Nephron progenitor cell (in vitro differentiated cells): ENCODE measurements around the gene MYD88.

Source experiments
- DNase-seq: peaks from one replicate; pipeline ENCODE4 v3.0.0; 2021
- H3K27ac Mint-ChIP-seq: 2 replicates; pipeline ENCODE4 v1.8.0; 2021; ENCODE audit warnings: mild to moderate bottlenecking, moderate library complexity, mixed read lengths
- H3K27me3 Mint-ChIP-seq: 2 replicates; pipeline ENCODE4 v1.8.0; 2021; ENCODE audit warnings: mild to moderate bottlenecking, low read depth, mixed read lengths; ENCODE audit not compliant: poor library complexity
- H3K36me3 Mint-ChIP-seq: 2 replicates; pipeline ENCODE4 v1.8.0; 2021; ENCODE audit warnings: low read depth, mixed read lengths
- H3K4me1 Mint-ChIP-seq: 2 replicates; pipeline ENCODE4 v1.8.0; 2021; ENCODE audit warnings: mixed read lengths
- H3K4me3 Mint-ChIP-seq: 2 replicates; pipeline ENCODE4 v1.8.0; 2021; ENCODE audit warnings: mild to moderate bottlenecking, moderate library complexity, mixed read lengths
- H3K9me3 Mint-ChIP-seq: 2 replicates; pipeline ENCODE4 v1.8.0; 2021; ENCODE audit warnings: mild to moderate bottlenecking, moderate library complexity, mixed read lengths
- CTCF ChIP-seq: fragments of 200-600 bp; sonication (generic); IDR thresholded peaks from 2 replicates; pipeline ENCODE4 v1.5.0; 2021; ENCODE audit warnings: antibody characterized with exemption

Gene MYD88

GRCh38 chr3:38142959-38143358 lies 4.5 kb downstream of the MYD88 start:
- peaks cover 14% of the 10 kb centered on the region for H3K36me3 Mint-ChIP-seq
- peaks cover 28% of the 10 kb centered on the region for H3K9me3 Mint-ChIP-seq
- no peak for DNase-seq
- H3K27me3 Mint-ChIP-seq, result peaks cover 35% of the 10 kb centered on the region
- H3K4me1 Mint-ChIP-seq, result peaks cover 18% of the 10 kb centered on the region
- no peak for TF ChIP-seq CTCF
- no peak overlapping the region for H3K27ac Mint-ChIP-seq
- no peak overlapping the region for H3K4me3 Mint-ChIP-seq

GRCh38 chr3:38143511-38143910 lies 5.0 kb downstream of the MYD88 start:
- no peak for TF ChIP-seq CTCF
- Mint-ChIP-seq H3K4me3 (no peak overlapping the region), H3K27me3 (peaks cover 31% of the 10 kb centered on the region), H3K27ac (no peak overlapping the region), H3K9me3 (peaks cover 29% of the 10 kb centered on the region), H3K4me1 (peaks cover 12% of the 10 kb centered on the region), H3K36me3 (peaks cover 14% of the 10 kb centered on the region)
- no peak for DNase-seq

- Mint-ChIP-seq H3K36me3 (peaks cover 5% of the 10 kb centered on the region), H3K27ac (no peak overlapping the region)
- TF ChIP-seq CTCF, result no peak
Observed at GRCh38 chr3:38146504-38146903, 8.0 kb downstream of the MYD88 start.

GRCh38 chr3:38147421-38147820 lies 9.0 kb downstream of the MYD88 start:
- no peak overlapping the region for H3K4me3 Mint-ChIP-seq
- no peak overlapping the region for H3K27ac Mint-ChIP-seq
- H3K27me3 Mint-ChIP-seq, result peaks cover 24% of the 10 kb centered on the region
- no peak for DNase-seq
- no peaks in the 10 kb centered on the region for H3K36me3 Mint-ChIP-seq
- H3K4me1 Mint-ChIP-seq, result no peaks in the 10 kb centered on the region
- no peak for TF ChIP-seq CTCF
- H3K9me3 Mint-ChIP-seq, result peaks cover 29% of the 10 kb centered on the region

More at GRCh38 chr3:38146504-38146903, 8.0 kb downstream of the MYD88 start:
- no peak for DNase-seq
- peaks cover 29% of the 10 kb centered on the region for H3K9me3 Mint-ChIP-seq
- H3K4me1 Mint-ChIP-seq, result no peaks in the 10 kb centered on the region
- peaks cover 24% of the 10 kb centered on the region for H3K27me3 Mint-ChIP-seq
- H3K4me3 Mint-ChIP-seq, result no peak overlapping the region

- DNase-seq, result no peak
- TF ChIP-seq CTCF, result no peak
- no peak overlapping the region for H3K4me3 Mint-ChIP-seq
- H3K4me1 Mint-ChIP-seq, result no peaks in the 10 kb centered on the region
- H3K9me3 Mint-ChIP-seq, result peaks cover 29% of the 10 kb centered on the region
- H3K27ac Mint-ChIP-seq, result no peak overlapping the region
- H3K27me3 Mint-ChIP-seq, result peaks cover 26% of the 10 kb centered on the region
- no peaks in the 10 kb centered on the region for H3K36me3 Mint-ChIP-seq
Observed at GRCh38 chr3:38148311-38148882, 9.9 kb downstream of the MYD88 start.

GRCh38 chr3:38149708-38150107 lies 11.2 kb downstream of the MYD88 start:
- Mint-ChIP-seq H3K27ac (no peak overlapping the region), H3K4me3 (no peak overlapping the region)
- no peak for DNase-seq

More at GRCh38 chr3:38149708-38150107, 11.2 kb downstream of the MYD88 start:
- Mint-ChIP-seq H3K9me3 (peaks cover 29% of the 10 kb centered on the region), H3K4me1 (no peaks in the 10 kb centered on the region), H3K27me3 (peaks cover 27% of the 10 kb centered on the region), H3K36me3 (no peaks in the 10 kb centered on the region)
- no peak for TF ChIP-seq CTCF
